ENCODE results near the gene ICA1.

- TF ChIP-seq EZH2 (IDR thresholded peaks at IDR 0.05; ENCODE audit: low read length, unreplicated experiment), result no peak
- no peak for TF ChIP-seq CTCF (conservative IDR thresholded peaks at IDR 0.05; ENCODE audit: low read depth, low read length)
- TF ChIP-seq EZH2phosphoT487 (IDR thresholded peaks at IDR 0.05; ENCODE audit: borderline replicate concordance, low read length), result no peak
Observed at GRCh38 chr7:8117195-8117594, 144.8 kb downstream of the ICA1 start.

Data from PC-3 (cell line).